ENCODE results near the gene SF1.

DNA sequence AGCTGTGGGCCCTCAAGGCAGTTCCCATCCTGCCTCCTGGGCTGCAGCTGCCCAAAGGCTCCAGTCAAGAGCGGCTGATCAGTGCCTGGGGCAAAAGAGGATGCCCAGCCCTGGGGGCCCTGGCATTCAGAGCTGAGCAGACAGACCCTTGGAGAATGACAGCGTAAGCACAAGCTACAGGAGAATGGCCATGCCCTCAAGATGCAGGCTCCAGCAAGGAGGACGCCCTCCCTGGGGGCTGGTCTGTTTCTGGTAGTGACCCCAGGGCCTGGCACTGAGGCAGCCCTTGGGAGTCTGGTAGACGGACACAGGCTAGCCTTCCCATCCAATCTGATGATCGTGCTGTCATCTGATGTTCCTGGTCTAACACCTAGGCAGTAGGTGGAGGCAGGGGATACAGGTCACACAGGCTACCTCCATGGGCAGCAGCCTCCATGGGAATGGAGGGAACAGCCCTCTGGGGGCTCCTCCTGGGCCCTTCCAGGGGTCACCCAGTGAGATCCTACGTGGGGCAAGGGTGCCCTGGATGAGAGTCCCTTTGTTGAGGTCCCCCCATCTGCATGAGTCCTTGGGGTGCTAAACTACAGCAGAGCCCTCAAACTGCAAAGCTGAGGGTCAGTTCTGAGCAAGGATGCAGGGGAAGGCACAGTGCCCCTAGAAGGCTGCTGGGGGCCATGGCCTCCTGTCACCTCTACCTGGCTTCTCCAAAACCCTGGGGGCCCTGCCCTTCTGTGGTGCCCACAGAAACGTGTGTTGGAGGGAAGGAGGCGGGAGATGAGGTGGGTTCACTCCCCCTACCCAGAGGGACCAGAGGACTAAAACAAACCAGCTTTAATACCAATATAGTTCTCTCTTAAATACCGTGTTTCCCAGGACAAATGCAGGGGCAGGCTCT lies 10.2 kb upstream of the SF1 start:
- TF ChIP-seq POLR2A (IDR thresholded peaks at IDR 0.05; ENCODE audit: low read depth, low read length) = no peak
- no peak for TF ChIP-seq POLR2AphosphoS5 (IDR thresholded peaks at IDR 0.05; ENCODE audit: low read depth, low read length)

Measured in GM12892 (cell line).